Muscle layer of duodenum (tissue), 2 donors: Measurements from ENCODE around the gene MYH14.
"Not testable (repeated sequence)": the region's sequence is repeated elsewhere in the genome, so short reads cannot be mapped to it uniquely, and the experiment has no call there.

ENCODE experiments used
- H3K27ac ChIP-seq: one replicate; pipeline ENCODE4 v1.7.0; 2013; ENCODE audit warnings: mild to moderate bottlenecking, low read length
- H3K27me3 ChIP-seq: one replicate; pipeline ENCODE4 v1.7.0; 2013; ENCODE audit warnings: low read depth, mild to moderate bottlenecking, control low read depth, low read length
- H3K36me3 ChIP-seq, 2 donors: one replicate each; pipeline ENCODE4 v1.7.0; 2013; ENCODE audit warnings: low read length in 2 of 2, control low read depth in 1 of 2, mild to moderate bottlenecking in 1 of 2; ENCODE audit not compliant: insufficient read depth in 2 of 2, control insufficient read depth in 1 of 2
- H3K4me1 ChIP-seq, 2 donors: one replicate each; pipeline ENCODE4 v1.7.0; 2013; ENCODE audit warnings: low read length in 2 of 2, mild to moderate bottlenecking in 2 of 2, control low read depth in 1 of 2, moderate library complexity in 1 of 2; ENCODE audit not compliant: insufficient read depth in 2 of 2, control insufficient read depth in 1 of 2
- H3K4me3 ChIP-seq, 2 donors: one replicate each; pipeline ENCODE4 v1.7.0; 2013; ENCODE audit warnings: low read length in 2 of 2, low read depth in 1 of 2, mild to moderate bottlenecking in 1 of 2
- H3K9me3 ChIP-seq, 2 donors: one replicate each; pipeline ENCODE4 v1.7.0; 2013; ENCODE audit warnings: low read length in 2 of 2, control low read depth in 1 of 2, mild to moderate bottlenecking in 1 of 2; ENCODE audit not compliant: control insufficient read depth in 1 of 2
- donor health status: healthy.

MYH14 gene

DNA sequence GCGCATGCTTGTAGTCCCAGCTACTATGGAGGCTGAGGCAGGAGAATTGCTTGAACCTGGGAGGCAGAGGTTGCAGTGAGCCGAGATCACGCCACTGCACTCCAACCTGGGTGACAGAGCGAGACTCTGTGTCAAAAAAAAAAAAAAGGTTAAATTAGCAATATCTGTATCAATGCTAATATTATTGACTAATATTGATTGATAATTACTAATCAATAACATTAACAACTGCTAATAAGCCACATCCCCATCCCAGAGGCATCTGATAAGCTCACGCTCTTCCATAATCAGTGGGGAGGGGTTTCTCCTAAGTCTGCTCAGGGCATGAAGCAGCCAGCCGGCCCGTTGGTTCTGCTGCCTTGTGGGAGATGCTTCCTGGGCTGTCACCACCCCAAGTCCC, 24.7 kb downstream of the MYH14 start:
- H3K27ac ChIP-seq, H3K36me3 ChIP-seq, H3K4me1 ChIP-seq, H3K9me3 ChIP-seq, H3K4me3 ChIP-seq, H3K27me3 ChIP-seq: not testable (repeated sequence)

DNA sequence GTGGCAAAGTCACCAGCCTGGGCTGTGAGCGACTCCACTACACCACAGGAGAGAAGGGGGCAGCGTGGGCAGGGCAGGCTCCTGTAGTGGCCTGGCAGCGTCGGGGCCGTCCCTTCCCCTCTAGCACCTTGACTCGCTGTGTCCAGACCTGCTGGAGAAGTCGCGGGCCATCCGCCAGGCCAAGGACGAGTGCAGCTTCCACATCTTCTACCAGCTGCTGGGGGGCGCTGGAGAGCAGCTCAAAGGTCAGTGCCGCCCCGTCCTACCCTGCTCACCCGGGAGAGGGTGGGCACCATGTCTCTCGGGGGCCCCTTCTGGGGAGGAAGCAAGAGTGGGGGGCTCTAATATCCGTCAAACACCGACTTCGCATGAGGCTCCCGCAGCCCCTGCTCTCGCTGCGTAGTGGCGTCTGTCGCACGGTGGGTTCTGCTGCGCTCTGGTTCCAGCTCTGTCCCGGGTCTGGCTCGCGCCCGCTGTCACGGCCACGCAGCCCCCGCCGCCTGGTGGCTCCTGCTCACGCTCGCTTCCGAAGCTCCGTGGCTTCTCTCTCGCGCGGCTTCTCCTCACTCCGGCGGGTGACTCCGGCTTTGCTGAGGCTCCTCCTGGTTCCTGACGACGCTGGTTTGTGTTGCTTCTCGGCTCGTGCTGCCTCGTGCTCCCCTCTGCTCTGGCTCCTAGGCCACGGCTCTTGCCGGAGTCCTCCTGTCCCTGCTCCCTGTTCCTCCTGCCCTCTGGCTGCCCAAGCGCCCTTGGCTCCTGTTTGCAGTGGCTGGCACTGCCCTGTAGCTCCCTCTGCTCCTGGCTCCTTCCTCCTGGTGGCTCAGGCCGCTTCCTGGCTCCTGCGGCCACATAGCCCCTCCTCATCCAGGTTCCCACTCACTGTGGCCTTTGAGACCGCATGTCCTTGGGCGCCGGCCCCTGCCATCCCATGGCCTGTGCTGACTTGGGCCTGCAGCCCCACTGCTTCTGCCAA, 27.2 kb downstream of the MYH14 start:
- Histone ChIP-seq H3K9me3 (no peaks in the 10 kb centered on the region), H3K4me1 (no peaks in the 10 kb centered on the region), H3K27ac (no peak overlapping the region), H3K27me3 (no peaks in the 10 kb centered on the region), H3K4me3 (no peak overlapping the region), H3K36me3 (no peaks in the 10 kb centered on the region)

DNA sequence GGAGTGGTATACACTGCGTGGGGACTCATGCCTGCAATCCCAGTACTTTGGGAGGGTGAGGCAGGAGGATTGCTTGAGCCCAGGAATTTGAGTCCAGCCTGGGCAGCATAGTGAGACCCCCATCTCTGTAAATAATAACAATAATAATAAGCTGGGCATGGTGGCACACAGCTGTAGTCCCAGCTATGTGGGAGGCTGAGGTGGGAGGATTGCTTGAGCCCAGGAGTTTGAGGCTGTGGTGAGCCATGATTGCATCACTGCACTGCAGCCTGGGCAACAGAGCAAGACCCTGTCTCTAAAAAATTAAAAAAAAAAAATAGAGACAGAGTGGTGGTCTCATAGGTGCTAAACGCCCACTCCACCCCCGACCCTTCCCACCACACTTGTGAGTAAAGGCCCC, 28.0 kb downstream of the MYH14 start:
- H3K27me3 ChIP-seq, H3K9me3 ChIP-seq, H3K4me1 ChIP-seq, H3K27ac ChIP-seq, H3K36me3 ChIP-seq, H3K4me3 ChIP-seq: not testable (repeated sequence)

DNA sequence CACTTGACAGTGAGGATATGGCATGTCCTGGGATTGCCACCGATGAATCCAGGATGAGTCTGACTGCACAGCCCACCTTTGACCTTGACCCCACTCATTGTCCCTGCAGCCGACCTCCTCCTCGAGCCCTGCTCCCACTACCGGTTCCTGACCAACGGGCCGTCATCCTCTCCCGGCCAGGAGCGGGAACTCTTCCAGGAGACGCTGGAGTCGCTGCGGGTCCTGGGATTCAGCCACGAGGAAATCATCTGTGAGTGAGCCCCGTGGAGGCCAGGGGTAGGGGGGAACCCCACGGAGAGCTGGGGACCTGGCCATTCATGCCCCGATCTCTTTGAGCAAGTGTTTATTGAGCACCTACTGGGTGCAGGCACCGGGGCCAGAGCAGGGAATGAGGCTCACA, 28.4 kb downstream of the MYH14 start:
- no peak overlapping the region for H3K27ac ChIP-seq
- H3K9me3 ChIP-seq = no peaks in the 10 kb centered on the region
- H3K4me3 ChIP-seq = no peak overlapping the region
- H3K27me3 ChIP-seq = no peaks in the 10 kb centered on the region
- no peaks in the 10 kb centered on the region for H3K36me3 ChIP-seq
- H3K4me1 ChIP-seq = no peaks in the 10 kb centered on the region

DNA sequence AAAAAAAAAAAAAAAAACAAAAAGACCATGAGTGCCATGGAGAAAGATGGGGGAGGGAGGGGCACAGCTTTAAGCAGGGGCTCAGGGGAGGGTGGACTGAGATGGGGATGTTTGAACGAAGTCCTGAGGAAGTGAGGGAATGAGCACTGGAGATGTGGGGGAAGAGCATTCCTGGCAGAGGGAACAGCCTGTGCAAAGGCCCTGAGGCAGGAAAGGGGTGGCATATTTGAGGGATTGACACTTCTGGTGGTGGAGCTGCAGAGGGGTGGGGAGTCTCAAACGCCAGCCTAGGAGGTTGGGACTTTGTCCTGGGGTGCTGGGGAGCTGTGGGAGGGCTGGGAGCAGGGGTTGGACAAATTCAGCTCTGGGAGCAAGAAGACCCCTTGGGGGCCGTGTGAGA, 29.2 kb downstream of the MYH14 start:
- Histone ChIP-seq H3K27ac (no peak overlapping the region), H3K4me1 (no peaks in the 10 kb centered on the region)

DNA sequence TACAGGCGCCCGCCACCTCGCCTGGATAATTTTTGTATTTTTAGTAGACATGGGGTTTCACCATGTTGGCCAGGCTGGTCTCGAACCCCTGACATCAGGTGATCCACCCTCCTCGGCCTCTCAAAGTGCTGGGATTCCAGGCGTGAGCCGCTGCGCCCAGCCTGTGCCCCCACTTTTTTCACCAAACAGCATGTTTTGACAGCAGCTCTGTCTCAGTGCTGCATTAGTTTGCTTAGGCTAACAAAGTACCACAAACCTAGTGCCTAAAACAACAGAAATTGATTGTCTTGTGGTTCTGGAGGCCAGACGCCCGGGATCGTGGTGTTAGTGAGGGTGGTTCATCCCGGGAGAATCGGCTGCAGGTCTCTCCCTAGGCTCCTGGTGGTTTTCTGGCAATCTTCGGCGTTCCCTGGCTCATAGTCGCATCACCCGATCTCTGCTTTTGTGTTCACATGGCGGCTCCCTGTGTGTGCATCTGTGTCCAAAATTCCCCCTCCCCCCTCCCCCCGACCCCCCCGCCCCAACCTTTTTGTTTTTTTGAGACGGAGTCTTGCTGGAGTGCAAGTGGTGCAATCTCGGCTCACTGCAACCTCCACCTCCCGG, 30.0 kb downstream of the MYH14 start:
- no peak overlapping the region for H3K27ac ChIP-seq
- no peaks in the 10 kb centered on the region for H3K27me3 ChIP-seq
- no peaks in the 10 kb centered on the region for H3K9me3 ChIP-seq
- H3K4me3 ChIP-seq = no peak overlapping the region
- H3K36me3 ChIP-seq = no peaks in the 10 kb centered on the region
- H3K4me1 ChIP-seq = no peaks in the 10 kb centered on the region

More for the DNA sequence above, 29.2 kb downstream of the MYH14 start:
- Histone ChIP-seq H3K36me3 (no peaks in the 10 kb centered on the region), H3K27me3 (no peaks in the 10 kb centered on the region), H3K4me3 (no peak overlapping the region), H3K9me3 (no peaks in the 10 kb centered on the region)

DNA sequence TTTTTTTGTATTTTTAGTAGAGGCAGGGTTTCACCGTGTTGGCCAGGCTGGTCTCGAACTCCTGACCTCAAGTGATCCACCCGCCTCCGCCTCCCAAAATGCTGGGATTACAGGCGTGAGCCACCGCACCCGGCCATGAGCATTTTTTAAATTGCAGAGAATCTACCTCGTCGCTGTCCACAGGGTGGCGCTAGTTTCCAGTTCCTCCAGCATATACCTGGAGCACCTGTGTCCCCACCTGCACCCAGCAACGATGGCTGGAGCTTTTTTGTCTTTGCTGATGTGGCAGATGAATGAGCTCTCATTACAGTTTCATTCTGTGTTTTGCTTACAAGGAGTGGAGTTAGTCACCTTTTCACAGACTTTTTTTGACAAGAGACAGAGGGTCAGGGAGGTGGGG, 34.1 kb downstream of the MYH14 start:
- not testable (repeated sequence) for H3K27ac ChIP-seq, H3K4me3 ChIP-seq, H3K9me3 ChIP-seq, H3K27me3 ChIP-seq, H3K36me3 ChIP-seq, H3K4me1 ChIP-seq

DNA sequence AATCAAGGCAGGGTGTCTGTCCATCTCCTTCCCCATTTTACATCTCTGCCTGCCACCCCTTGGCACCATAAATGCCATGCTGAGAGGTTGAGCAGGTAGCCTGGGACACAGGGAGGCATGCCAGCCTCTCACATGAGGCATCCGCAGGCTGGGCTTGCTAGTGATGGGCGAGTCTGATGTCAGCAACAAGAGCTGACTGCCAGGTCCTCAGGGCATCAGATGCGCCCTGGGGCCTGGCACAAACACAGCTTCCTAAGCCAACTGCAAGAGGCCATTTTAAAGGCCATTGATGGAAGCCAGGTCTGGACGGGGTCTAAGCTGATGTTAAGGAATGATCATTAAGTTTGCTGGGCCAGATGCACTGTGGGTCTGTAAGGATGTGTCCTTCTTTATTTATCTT, 34.6 kb downstream of the MYH14 start:
- no peaks in the 10 kb centered on the region for H3K9me3 ChIP-seq
- no peak overlapping the region for H3K4me3 ChIP-seq
- H3K27ac ChIP-seq = no peak overlapping the region
- no peaks in the 10 kb centered on the region for H3K36me3 ChIP-seq
- H3K4me1 ChIP-seq = no peaks in the 10 kb centered on the region
- no peaks in the 10 kb centered on the region for H3K27me3 ChIP-seq

DNA sequence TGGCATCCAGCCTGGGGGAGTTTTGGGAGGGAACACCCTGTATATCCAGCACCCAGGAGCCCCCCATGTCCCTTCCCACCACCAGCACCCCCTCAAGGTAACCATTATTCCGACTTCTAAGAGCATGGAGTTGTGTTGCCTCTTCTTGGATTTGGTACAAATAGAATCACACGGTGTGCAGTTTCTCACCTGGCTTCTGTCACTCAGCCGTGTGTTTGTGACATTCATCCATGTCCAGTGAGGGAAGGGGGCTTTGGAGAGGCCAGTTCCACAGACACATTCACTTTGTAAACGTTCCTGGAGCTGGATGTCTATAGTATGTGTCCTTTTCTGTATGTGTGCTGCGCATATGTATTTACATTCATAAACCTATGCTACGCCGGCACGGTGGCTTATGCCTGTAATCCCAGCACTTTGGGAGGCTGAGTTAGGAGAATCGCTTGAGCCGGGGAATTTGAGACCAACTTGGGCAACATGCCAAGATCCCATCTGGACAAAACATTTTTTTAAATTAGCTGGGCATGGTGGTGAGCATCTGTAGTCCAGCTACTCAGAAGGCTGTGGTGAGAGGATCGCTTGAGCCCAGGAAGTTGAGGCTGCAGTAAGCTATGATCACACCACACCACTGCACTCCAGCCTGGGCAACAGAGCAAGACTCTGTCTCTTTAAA, 36.6 kb downstream of the MYH14 start:
- Histone ChIP-seq H3K4me3 (no peak overlapping the region), H3K4me1 (no peaks in the 10 kb centered on the region), H3K36me3 (no peaks in the 10 kb centered on the region), H3K27me3 (no peaks in the 10 kb centered on the region), H3K27ac (no peak overlapping the region), H3K9me3 (no peaks in the 10 kb centered on the region)

DNA sequence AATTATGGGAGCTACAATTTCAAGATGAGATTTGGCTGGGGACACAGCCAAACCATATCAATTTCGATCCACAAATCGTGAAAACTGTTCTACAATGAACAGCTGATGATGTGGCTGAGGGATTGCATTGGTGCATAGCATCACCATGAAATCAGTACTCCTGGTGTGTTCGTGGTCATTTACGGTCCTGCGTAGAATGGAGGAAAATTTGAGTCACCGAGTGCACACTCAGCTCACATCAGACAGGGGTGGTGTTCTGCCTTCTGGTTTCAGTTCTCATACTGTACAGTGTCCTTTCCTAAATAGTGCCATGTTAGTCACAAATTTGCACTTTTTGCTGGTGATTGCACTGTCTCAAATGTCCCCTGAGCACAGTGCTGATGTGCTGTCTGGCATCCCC, 39.2 kb downstream of the MYH14 start:
- H3K27ac ChIP-seq = no peak overlapping the region

DNA sequence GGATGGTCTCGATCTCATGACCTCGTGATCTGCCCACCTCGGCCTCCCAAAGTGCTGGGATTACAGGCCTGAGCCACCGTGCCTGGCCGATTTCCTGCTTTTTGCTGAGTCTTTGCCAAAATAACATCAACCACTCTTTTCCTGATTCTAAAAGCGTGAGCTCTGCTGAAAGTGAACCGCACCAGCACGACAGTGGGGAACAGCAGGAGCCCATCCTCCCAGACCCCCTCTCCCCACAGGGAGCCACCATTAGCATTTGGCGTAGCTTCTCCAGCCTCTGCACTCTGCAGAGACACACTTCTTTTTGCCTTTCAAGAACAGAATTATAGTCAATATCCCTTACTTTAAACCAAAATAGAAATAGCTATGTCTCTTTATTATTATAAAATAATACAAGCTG, 41.3 kb downstream of the MYH14 start:
- H3K4me1 ChIP-seq = no peaks in the 10 kb centered on the region
- no peaks in the 10 kb centered on the region for H3K9me3 ChIP-seq
- no peaks in the 10 kb centered on the region for H3K27me3 ChIP-seq

More for the DNA sequence above, 39.2 kb downstream of the MYH14 start:
- Histone ChIP-seq H3K27me3 (no peaks in the 10 kb centered on the region), H3K4me3 (no peak overlapping the region), H3K9me3 (no peaks in the 10 kb centered on the region), H3K36me3 (no peaks in the 10 kb centered on the region), H3K4me1 (no peaks in the 10 kb centered on the region)

More for the DNA sequence above, 41.3 kb downstream of the MYH14 start:
- no peaks in the 10 kb centered on the region for H3K36me3 ChIP-seq
- no peak overlapping the region for H3K4me3 ChIP-seq
- H3K27ac ChIP-seq = no peak overlapping the region
